GM12891 (cell line): ENCODE data around the gene GLRX5.

Experiments used
- PAX5 ChIP-seq: IDR thresholded peaks from 2 replicates; pipeline ENCODE4 v1.6.1; 2011; ENCODE audit warnings: low read length, moderate library complexity, mild to moderate bottlenecking; ENCODE audit not compliant: insufficient read depth, severe bottlenecking
- POLR2A ChIP-seq: IDR thresholded peaks from 2 replicates; pipeline ENCODE4 v1.6.1; 2011; ENCODE audit warnings: low read depth, low read length, control low read depth
- POLR2AphosphoS5 ChIP-seq: IDR thresholded peaks from 2 replicates; pipeline ENCODE4 v1.6.1; 2011; ENCODE audit warnings: low read depth, low read length, control low read depth
- SPI1 ChIP-seq: IDR thresholded peaks from 2 replicates; pipeline ENCODE4 v1.6.1; 2011; ENCODE audit warnings: low read depth, low read length, control low read depth
- TAF1 ChIP-seq: IDR thresholded peaks from 2 replicates; pipeline ENCODE4 v1.6.1; 2011; ENCODE audit warnings: low read depth, low read length, control low read depth

GRCh38 chr14:95499354-95499750 is 35.5 kb upstream of the GLRX5 start:
- no peak for TF ChIP-seq POLR2A
- no peak for TF ChIP-seq POLR2AphosphoS5
- TF ChIP-seq SPI1: no peak
- no peak for TF ChIP-seq TAF1
- no peak for TF ChIP-seq PAX5
